HepG2 (cell line): Measurements from ENCODE around the gene HIVEP2.

Experiments
- CEBPB ChIP-seq: IDR thresholded peaks from 2 replicates; pipeline ENCODE4 v1.6.1; 2011; ENCODE audit warnings: low read depth, low read length, improper control_type of control experiment, borderline replicate concordance
- EP300 ChIP-seq, 3 experiments: sonication (generic) in 1 of 3; formaldehyde crosslinking in 1 of 3; IDR thresholded peaks; 2 replicates each; pipeline versions ENCODE4 v1.5.1 to v1.6.1; 2011 to 2020; ENCODE audit warnings: low read depth in 2 of 3, low read length in 2 of 3, borderline replicate concordance in 1 of 3, improper control_type of control experiment in 1 of 3, mild to moderate bottlenecking in 1 of 3, missing genetic modification reagents in 1 of 3, moderate library complexity in 1 of 3
- HMG20B ChIP-seq: conservative IDR thresholded peaks from 2 replicates; pipeline ENCODE4 v1.6.1; 2016; ENCODE audit warnings: missing genetic modification reagents, missing compliant biosample characterization
- ZNF354B ChIP-seq: sonication (generic); formaldehyde crosslinking; IDR thresholded peaks from 2 replicates; pipeline ENCODE4 v1.8.0; 2022; ENCODE audit warnings: mild to moderate bottlenecking, missing genetic modification reagents
- ZSCAN22 ChIP-seq: sonication (generic); formaldehyde crosslinking; IDR thresholded peaks from 2 replicates; pipeline ENCODE4 v1.4.0; 2020; ENCODE audit warnings: mild to moderate bottlenecking, missing genetic modification reagents

DNA sequence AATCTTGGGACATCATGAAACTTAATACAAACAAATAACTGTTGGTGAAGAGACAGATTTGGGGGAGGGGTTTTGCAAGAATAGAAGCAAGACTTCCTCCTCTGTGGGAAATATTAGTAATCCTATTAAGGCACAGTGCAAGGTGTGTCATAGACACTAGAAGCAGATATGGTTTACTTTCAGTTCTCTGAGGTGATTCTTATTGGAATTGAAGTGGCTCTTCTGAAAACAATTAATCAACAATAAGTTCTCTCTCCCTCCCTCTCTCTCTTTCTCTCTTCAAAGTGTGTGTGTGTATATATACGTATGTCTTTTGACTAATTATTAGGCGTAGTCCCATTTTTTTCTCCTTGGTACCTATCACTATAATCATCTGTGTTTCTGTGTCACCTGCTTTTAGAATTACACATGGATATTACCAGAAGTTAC lies 99.8 kb downstream of the HIVEP2 start:
- TF ChIP-seq HMG20B (CRISPR knock-in tag) (no peak), CEBPB (no peak), ZNF354B (CRISPR knock-in tag) (no peak), EP300 (IDR thresholded peaks at IDR 0.05; ENCODE audit: low read depth in 2 of 2, low read length in 2 of 2) (no peak), EP300 (CRISPR knock-in tag; IDR thresholded peaks at IDR 0.05; ENCODE audit: borderline replicate concordance) (no peak), ZSCAN22 (CRISPR knock-in tag) (no peak)
